DMS79 (cell line): ENCODE data around the gene PRRG3.

Source experiments
- DNase-seq: peaks from one replicate; lab custom pipeline; 2025; lab: John Stamatoyannopoulos, UW

The PRRG3 gene

GRCh38 chrX:151743651-151744470 is 48.6 kb downstream of the PRRG3 start:
- DNase-seq: no peak

DNA sequence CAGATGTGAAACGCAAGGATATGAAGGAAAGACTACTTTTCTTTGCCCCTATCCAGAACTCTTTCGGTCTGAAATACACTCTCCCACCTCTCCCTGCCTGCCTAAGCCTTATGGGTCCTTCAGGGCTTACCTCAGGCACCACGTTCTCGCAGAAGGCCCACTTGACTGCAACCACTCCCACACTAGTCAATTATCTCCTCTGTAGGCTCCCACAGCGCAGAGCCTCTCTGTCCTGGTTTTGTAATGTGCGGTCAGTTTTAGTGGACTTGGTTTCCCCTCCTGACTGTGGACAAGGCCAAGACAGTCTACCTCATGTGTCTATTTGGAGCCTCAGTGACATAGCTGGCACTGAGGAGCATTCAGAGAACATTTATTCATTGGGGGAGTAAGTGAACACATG is 50.4 kb downstream of the PRRG3 start:
- no peak for DNase-seq

GRCh38 chrX:151746502-151746901 is 51.2 kb downstream of the PRRG3 start:
- DNase-seq: no peak

DNA sequence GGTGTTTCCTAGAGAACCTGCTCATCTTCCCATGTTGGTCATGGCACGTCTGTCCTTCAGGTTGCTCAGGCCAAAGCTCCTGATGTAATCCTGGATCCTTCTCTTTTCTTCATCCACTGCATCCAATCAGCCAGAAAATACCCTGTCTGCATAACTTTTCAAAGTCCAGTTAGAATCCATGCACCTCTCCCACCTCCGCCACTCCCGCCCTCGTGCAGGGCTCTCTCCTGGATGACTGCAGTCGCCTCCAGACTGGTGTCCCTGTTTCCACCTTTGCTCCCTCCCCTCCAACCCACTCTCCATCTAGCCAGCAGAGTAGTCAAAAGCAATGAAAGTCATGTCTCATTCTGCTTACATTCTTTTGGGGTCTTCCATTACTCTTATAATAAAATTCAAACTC is 55.3 kb downstream of the PRRG3 start:
- DNase-seq: no peak

GRCh38 chrX:151752847-151753246 is 57.6 kb downstream of the PRRG3 start:
- DNase-seq: no peak

- peak; percentile 41 for DNase-seq
These were observed 58.2 kb downstream of the PRRG3 start for GRCh38 chrX:151753313-151754046.

DNA sequence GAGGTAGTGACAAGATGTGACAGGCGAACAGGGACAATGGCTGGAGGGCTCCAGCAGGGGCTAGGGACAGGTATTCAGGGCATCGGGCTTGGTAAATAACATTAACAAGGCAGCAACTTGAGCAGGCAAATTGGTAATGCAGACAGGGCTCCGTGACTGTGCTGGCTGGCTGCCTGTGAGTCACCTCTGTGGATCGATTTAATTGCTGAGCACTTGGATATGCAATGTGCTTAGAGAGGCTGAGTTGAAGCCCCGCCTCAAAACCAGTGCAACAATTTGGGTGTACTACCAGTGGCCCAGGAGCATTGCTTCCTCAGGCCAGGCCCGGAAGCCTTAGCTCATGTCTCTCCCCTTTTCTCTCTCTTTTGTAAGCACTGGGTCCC is 58.8 kb downstream of the PRRG3 start:
- DNase-seq: peak; percentile 71

- peak; percentile 28 for DNase-seq
These were observed 59.5 kb downstream of the PRRG3 start for GRCh38 chrX:151754641-151755215.
